Motor neuron (in vitro differentiated cells): ENCODE data around the gene FOXE3. TPM values are rescaled to one million over a fixed set of nuclear protein-coding genes. Genes with fewer than 3 reads are reported as not detected.
A peak's percentile ranks its signal among the peaks of the same experiment; 100 is the strongest.

ENCODE experiments used
- ATAC-seq, 8 experiments: fragments of 200-7000 bp; cut with Tn5 transposase; replicated peaks in 6 of 8; 2 replicates each; pipeline ENCODE4 v1.8.0; 2021; ENCODE audit warnings: mild to moderate bottlenecking in 8 of 8, moderate library complexity in 8 of 8
- H3K27ac ChIP-seq, 2 donors: fragments of 250-450 bp; sonication (Bioruptor Pico); 2 replicates each; pipeline ENCODE4 v1.9.0; 2021; ENCODE audit warnings: antibody characterized with exemption in 2 of 2, mild to moderate bottlenecking in 2 of 2, moderate library complexity in 1 of 2
- H3K4me1 ChIP-seq, 2 donors: fragments of 250-450 bp; sonication (Bioruptor Pico); replicated peaks in 1 of 2; 2 replicates each; pipeline ENCODE4 v1.6.1; 2021; ENCODE audit warnings: antibody characterized with exemption in 2 of 2, mild to moderate bottlenecking in 2 of 2, moderate library complexity in 1 of 2
- H3K4me3 ChIP-seq, 5 donors: fragments of 250-450 bp; sonication (Bioruptor Pico); 2 replicates each; pipeline ENCODE4 v1.9.0; 2021; ENCODE audit warnings: antibody characterized with exemption in 5 of 5, mild to moderate bottlenecking in 5 of 5, moderate library complexity in 4 of 5
- WGBS, 10 experiments: fragments of 450-650 bp; shearing (Covaris generic); methylation state at CpG; one replicate each; pipeline ENCODE4 v1.0.0; 2022; 5-methylcytosine and 5-hydroxymethylcytosine counted together
- in situ Hi-C, 9 experiments: fragments of 400-800 bp; cut with MboI; loops; one replicate each; pipeline ENCODE4 v1.15.0; 2021; ENCODE audit warnings: low sequenced_read_pairs in 9 of 9, low pct_unique_long_range_greater_than_20kb in 2 of 9; ENCODE audit not compliant: unreplicated experiment in 9 of 9
- total RNA-seq, 8 experiments: library from RNA; unstranded; fragments of 300-600 nt; gene quantifications; 2 replicates each; pipeline versions ENCODE4 v1.2.3 to v1.2.4, GENCODE V29; 2022

Gene FOXE3
- total RNA-seq, 8 experiments from 2014 or later: 0.05 to 1.4 (median 0.18) TPM; not detected in 1

DNA sequence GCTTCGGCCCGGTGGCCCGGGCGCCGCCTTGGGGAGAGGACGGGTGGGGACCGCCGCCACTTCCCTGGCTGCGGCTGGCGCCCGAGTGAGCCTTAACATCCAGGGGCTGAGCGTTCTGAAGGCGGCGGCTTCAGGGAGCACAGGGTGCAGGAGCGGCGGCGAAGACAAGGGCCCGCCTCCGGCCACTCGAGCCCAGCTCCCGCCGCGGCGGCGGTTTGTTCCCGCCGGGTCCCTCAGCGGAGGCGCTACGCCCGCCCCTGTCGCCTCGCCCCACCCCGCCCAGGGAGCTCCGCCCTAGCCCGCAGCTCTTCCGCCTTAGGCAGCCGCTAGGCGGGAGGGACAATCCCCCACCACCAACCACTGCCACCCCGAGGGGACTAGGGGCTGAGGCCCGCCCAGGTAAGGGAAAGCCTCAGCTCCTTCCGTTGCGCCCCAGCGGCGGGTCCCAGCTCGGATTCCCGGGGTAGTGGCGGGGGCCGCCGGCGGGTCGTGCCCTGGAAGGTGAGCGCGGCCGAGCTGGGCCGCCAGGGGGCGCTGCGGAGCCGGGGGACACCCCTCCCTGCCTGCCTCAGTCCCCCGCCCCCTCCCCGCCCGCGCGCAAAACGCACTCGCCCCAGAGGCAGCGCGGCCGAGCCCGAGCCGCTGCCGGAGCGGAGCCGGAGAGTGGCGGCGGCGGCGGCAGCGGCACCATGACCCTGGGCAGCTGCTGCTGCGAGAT, 21.5 kb downstream of the FOXE3 start, which contains the start of gene FOXD2:
Gene FOXD2, plus strand, starts transcription at position 598 of the 718 bp plus-strand sequence. Its CDS starts 92 bp downstream, at position 690.
- Histone ChIP-seq H3K4me3 (peak within 1 kb of the TSS; percentile 21 to 61 (median 47)), H3K27ac (no peak within 1 kb of the TSS), H3K4me1 (peaks cover 2 to 17% of the 10 kb centered on the region in 2 donors)
- in situ Hi-C loops: loop anchor here in 5 of 9 experiments (5.0 to 25.0 kb wide), 5 partner anchors 250 to 287 kb away; partner anchors contain the start of gene PDZK1IP1 (in 1 of the 5)
- peak; percentile 74 to 90 (median 86) for ATAC-seq
- 0 to 2% (median 0%) methylated on average over 1 to 9 of the region's 80 CpGs; no CpG with 5 or more reads in 7 of the 10 experiments for WGBS, 10 experiments

DNA sequence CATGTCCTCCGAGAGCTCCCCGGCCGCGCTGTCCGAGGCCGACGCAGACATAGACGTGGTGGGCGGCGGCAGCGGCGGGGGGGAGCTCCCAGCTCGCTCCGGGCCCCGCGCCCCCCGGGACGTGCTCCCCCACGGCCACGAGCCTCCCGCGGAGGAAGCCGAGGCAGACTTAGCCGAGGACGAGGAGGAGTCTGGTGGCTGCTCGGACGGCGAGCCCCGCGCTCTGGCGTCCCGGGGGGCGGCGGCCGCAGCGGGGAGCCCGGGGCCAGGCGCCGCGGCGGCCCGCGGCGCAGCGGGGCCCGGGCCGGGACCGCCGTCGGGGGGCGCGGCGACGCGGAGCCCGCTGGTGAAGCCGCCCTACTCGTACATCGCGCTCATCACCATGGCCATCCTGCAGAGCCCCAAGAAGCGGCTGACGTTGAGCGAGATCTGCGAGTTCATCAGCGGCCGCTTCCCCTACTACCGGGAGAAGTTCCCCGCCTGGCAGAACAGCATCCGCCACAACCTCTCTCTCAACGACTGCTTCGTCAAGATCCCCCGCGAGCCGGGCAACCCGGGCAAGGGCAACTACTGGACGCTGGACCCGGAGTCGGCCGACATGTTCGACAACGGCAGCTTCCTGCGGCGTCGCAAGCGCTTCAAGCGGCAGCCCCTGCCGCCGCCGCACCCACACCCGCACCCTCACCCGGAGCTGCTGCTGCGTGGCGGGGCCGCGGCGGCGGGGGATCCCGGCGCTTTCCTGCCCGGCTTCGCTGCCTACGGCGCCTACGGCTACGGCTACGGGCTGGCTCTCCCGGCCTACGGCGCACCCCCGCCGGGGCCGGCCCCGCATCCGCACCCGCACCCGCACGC, 22.3 kb downstream of the FOXE3 start:
- WGBS, 10 experiments: 0 to 4% (median 0%) methylated on average over 1 to 32 of the region's 117 CpGs; no CpG with 5 or more reads in 6 of the 10 experiments
- Histone ChIP-seq H3K27ac (no peak overlapping the region), H3K4me1 (peaks cover 2 to 16% of the 10 kb centered on the region in 2 donors), H3K4me3 (peak overlapping the region; percentile 21 to 61 (median 47))
- in situ Hi-C loops: loop anchor here in 5 of 9 experiments (5.0 to 25.0 kb wide), 5 partner anchors 251 to 286 kb away; partner anchors contain the start of gene PDZK1IP1 (in 1 of the 5)
- ATAC-seq: no peak

DNA sequence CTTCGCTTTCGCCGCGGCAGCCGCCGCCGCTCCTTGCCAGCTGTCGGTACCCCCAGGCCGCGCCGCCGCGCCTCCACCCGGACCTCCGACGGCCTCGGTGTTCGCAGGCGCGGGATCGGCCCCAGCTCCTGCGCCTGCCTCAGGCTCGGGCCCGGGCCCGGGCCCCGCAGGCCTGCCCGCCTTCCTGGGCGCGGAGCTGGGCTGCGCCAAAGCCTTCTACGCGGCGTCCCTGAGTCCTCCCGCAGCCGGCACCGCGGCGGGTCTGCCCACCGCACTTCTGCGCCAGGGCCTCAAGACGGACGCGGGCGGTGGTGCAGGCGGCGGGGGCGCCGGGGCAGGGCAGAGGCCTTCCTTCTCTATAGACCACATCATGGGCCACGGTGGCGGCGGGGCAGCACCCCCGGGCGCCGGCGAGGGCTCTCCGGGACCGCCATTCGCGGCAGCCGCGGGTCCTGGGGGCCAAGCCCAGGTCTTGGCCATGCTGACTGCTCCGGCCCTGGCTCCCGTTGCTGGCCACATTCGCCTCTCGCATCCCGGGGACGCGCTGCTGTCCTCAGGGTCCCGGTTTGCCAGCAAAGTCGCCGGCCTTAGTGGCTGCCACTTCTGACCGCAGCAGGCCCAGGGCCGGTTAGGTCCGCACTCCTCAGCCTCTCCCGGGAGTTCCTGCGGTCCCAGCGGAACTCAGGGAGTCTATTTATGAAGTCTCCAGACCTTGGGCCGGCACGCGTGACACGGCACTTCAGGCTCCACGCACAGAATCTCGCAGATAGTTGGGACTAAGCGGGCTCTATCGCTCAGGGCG, 23.1 kb downstream of the FOXE3 start:
- no peak for ATAC-seq
- no peak overlapping the region for H3K27ac ChIP-seq
- WGBS, 10 experiments: 7 to 12% (median 8%) methylated on average over 9 to 43 of the region's 86 CpGs; no CpG with 5 or more reads in 7 of the 10 experiments
- in situ Hi-C loops: loop anchor here in 5 of 9 experiments (5.0 to 25.0 kb wide), 5 partner anchors 252 to 286 kb away; partner anchors contain the start of gene PDZK1IP1 (in 1 of the 5)
- H3K4me1 ChIP-seq: peaks cover 0 to 16% of the 10 kb centered on the region in 2 donors
- H3K4me3 ChIP-seq: no peak overlapping the region

DNA sequence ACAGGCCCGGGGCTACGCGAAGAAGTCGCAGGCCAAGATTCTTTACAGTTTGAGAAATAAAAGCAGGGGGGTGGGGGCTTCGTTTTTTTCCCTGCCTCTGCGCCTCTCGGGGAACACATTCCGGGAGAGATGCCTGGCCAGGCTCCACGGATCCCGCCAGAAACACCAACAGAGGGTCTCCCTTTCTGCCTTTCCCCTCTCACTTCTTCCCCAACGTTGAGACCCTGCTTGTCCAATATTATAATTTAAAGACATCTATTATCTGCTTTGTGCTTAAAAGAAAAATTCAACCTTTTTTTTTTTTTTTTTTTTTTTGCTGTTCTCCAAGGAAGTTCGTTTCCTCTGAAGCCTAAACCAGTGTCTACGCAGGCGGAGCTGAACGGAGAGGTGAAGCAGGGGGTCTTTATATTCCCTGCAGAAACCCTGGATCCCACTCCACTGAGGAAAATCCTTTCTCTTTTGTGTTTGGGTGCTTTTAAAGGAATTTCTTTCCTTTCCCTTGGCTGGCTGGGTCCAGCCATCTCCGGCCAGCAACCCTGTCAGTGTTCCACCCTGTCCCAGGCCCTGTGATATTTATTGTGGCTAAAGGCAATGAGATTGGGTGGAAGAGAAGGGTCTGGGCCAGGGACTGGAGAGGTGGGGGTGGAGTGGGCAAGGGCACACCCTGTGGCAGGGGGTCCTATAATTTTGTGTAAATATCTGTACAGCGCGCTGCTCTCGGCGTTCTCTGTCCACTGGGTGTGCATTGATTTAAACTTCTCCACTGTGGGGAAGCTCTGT, 23.9 kb downstream of the FOXE3 start:
- Histone ChIP-seq H3K4me1 (peaks cover 4 to 18% of the 10 kb centered on the region in 2 donors), H3K4me3 (no peak overlapping the region), H3K27ac (no peak overlapping the region)
- in situ Hi-C loops: loop anchor here in 6 of 9 experiments (5.0 to 25.0 kb wide), 5 partner anchors 253 to 285 kb away; partner anchors contain the start of gene PDZK1IP1 (in 1 of the 6)
- no peak for ATAC-seq
- WGBS, 10 experiments: 29 to 100% (median 37%) methylated on average over 3 to 11 of the region's 20 CpGs; no CpG with 5 or more reads in 2 of the 10 experiments

DNA sequence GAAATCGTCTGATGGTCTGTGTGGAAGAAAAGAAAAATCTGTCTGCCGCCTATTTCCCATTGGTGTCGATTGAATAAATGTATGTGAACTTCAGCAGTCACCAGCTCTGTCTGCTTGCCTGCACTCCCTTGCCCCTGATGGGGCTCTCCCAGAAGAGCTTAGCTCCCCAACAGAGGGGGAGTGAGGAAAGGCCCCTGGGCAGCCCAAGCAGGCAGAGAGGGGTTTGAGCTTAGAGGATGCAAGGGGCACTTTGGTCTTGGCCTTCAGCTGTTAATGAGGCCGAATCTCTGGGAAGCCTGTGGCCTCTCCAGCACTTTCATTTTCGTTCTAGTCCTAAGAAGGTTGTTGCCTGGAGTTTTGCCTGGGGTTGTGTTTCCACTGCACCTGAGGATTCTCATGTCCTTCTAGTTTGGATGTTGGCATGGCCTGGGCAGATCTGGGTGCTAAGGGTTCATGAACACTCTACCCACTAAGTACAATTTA, 24.6 kb downstream of the FOXE3 start:
- WGBS, 10 experiments: 0 to 43% (median 20%) methylated on average over 1 to 5 of the region's 5 CpGs; no CpG with 5 or more reads in 3 of the 10 experiments
- Histone ChIP-seq H3K4me3 (no peak overlapping the region), H3K27ac (no peak overlapping the region), H3K4me1 (peaks cover 4 to 20% of the 10 kb centered on the region in 2 donors)
- no peak for ATAC-seq
- in situ Hi-C loops: loop anchor here in 2 of 9 experiments (10.0 to 25.0 kb wide), 2 partner anchors 253 to 264 kb away; partner anchors contain the start of gene PDZK1IP1 (in 1 of the 2)

DNA sequence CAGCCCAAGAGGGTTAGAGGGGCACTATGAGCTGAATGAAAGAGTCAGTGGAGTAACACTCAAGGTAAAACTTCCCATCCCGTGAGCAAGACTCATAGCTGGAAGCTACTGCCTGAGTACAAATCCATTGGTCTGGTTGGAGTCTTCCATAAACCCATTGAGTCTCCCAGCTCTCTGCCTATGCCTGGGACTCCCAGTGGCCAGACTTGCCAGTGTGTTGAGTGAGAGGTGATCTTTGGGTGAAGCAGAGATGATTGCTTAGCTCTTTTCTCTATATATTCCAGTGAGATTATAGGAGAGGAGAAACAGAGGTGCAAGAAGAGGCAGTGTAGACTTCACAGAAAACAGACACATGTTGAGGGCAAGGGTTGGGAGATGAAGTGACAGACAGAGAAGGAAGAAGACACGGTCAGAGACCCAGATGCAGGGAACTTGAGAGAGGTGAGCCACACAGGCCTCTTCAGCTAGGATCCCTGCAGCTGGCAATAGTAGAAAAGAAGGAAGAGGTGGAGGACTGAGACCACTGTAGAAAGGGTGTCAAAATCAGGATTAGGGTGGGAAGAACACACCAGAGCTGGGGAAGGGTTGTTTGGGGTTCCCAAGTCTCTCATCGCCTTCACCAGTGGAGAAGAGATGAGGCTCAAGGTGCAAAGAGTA, 25.5 kb downstream of the FOXE3 start:
- ATAC-seq: no peak

DNA sequence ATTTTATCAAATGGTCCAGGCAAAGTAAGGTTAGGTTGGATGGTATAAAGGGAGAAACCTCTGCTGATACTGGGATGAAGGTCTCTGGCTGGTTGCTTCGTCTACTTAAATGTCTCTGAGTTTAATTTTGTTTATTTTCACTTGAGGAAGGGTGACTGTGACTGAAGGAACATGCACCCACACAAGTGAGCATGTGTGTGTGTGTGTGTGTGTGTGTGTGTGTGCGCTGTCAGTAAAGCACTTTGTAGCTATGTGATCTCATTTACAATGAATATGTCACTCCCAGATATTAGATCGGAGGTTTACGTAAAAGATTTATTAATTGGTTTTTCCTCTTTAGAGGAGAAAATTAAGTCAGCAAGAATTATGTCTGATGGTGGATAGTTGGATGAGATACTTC, 26.1 kb downstream of the FOXE3 start:
- Histone ChIP-seq H3K27ac (no peak overlapping the region), H3K4me1 (peaks cover 4 to 15% of the 10 kb centered on the region in 2 donors), H3K4me3 (no peak overlapping the region)
- in situ Hi-C loops: loop anchor here in 2 of 9 experiments (10.0 to 25.0 kb wide), 2 partner anchors 255 to 263 kb away; partner anchors contain the start of gene PDZK1IP1 (in 1 of the 2)
- ATAC-seq: no peak
- WGBS, 10 experiments: 50 to 100% (median 76%) methylated on average over 1 to 4 of the region's 4 CpGs

More for the DNA sequence above, 25.5 kb downstream of the FOXE3 start:
- in situ Hi-C loops: loop anchor here in 2 of 9 experiments (10.0 to 25.0 kb wide), 2 partner anchors 254 to 263 kb away; partner anchors contain the start of gene PDZK1IP1 (in 1 of the 2)
- H3K27ac ChIP-seq: no peak overlapping the region
- H3K4me1 ChIP-seq: peaks cover 4 to 20% of the 10 kb centered on the region in 2 donors
- 40 to 67% (median 57%) methylated on average over 1 to 3 of the region's 3 CpGs; no CpG with 5 or more reads in 5 of the 10 experiments for WGBS, 10 experiments
- H3K4me3 ChIP-seq: no peak overlapping the region

DNA sequence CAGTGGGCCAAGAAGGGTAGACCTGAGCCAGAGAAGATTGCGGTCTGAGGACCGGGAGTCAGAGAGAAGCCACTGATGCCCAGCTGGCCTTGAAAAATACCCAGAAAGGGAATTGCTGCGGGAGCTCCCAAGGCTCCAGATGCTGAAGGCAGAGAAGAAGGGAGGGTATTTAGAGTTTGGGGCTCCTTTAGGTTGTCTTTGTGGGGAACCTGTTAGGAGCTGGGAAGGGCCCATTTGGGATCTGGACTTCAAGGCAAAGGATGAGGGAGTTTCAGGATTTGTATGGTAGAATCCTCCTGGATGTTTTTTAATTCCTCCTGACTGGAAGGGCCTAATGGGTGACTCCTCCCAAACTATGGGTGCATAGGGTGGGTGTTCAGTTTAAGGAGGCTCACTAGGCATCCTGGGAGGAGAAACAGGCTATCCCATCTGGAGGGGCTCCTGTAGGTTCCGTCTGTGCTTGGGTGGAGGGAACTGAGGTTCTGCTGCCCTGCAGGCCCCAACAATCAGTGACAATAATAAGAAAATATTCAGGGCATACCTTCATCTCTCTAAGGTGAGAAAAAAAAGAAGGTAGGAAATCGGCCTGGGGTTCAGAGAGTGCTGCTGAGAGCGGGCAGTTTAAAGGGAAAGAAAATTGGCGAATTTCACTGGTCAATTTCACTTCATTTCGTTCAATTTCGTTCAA, 26.9 kb downstream of the FOXE3 start:
- 0 to 48% (median 21%) methylated on average over 1 to 9 of the region's 9 CpGs; no CpG with 5 or more reads in 2 of the 10 experiments for WGBS, 10 experiments
- Histone ChIP-seq H3K4me1 (peaks cover 4 to 15% of the 10 kb centered on the region in 2 donors), H3K27ac (no peak overlapping the region), H3K4me3 (no peak overlapping the region)
- no peak for ATAC-seq
- in situ Hi-C loops: loop anchor here in 2 of 9 experiments (10.0 to 25.0 kb wide), 2 partner anchors 256 to 262 kb away; partner anchors contain the start of gene PDZK1IP1 (in 1 of the 2)

DNA sequence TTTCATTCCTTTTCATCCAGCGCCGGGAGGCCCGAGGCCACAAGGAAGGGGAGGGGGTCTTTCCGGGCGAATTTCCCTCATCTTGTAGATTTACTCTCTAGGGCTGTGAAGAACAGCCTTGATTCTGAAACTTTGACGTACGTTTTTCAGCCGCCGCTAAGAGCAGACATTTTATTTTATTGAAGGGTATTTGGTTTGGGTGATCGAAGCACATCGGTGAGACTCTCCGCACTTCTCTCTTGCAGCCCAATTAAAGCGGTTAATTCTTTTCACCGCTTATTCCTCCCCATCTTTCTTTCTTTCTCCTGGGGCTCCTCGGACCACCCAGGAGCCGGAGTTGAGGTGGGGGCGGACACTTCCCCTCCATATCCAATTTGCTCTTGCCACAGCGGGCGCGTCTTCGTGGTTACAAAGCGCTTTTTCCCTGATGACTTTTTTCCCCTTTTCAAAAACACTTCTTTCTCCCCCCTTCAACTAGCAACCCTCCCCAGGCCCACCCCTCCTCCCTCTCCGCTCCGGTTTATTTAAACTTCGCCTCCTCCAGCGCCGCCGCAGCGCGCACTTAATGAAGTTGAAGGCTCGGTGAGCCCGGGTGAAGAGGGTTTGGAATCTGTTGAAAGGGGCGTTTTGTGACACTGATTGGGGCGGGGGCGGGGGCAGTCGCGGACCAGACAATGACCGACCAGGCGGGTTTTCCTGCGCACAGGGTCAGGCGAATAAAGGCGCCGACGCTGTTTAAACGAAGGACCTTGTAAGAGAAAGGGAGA, 27.6 kb downstream of the FOXE3 start:
- in situ Hi-C loops: loop anchor here in 2 of 9 experiments (10.0 to 25.0 kb wide), 2 partner anchors 256 to 261 kb away; partner anchors contain the start of gene PDZK1IP1 (in 1 of the 2)
- H3K4me3 ChIP-seq: no peak overlapping the region
- WGBS, 10 experiments: 1 to 69% (median 6%) methylated on average over 2 to 28 of the region's 45 CpGs; no CpG with 5 or more reads in 2 of the 10 experiments
- peaks cover 4 to 15% of the 10 kb centered on the region in 2 donors for H3K4me1 ChIP-seq
- no peak for ATAC-seq
- H3K27ac ChIP-seq: no peak overlapping the region

DNA sequence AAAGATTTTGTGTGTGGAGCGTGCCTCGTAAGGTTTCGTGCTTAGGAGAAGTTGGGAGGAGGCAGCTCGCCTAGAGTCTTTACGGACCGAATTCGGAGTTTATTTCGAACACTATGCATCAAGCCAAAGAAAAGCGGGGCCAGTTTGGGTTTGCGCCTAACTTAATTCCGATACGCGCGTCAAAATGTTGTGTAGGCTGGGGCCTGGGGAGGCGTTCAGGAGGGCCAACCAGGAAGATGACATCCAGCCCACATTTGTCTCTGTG, 28.1 kb downstream of the FOXE3 start:
- 0 to 41% (median 3%) methylated on average over 3 to 15 of the region's 15 CpGs; no CpG with 5 or more reads in 3 of the 10 experiments for WGBS, 10 experiments
- H3K27ac ChIP-seq: no peak overlapping the region
- in situ Hi-C loops: loop anchor here in 2 of 9 experiments (10.0 to 25.0 kb wide), 2 partner anchors 257 to 261 kb away; partner anchors contain the start of gene PDZK1IP1 (in 1 of the 2)
- H3K4me3 ChIP-seq: no peak overlapping the region
- peaks cover 4 to 15% of the 10 kb centered on the region in 2 donors for H3K4me1 ChIP-seq
- ATAC-seq: peak in 2 of 8 experiments; percentile 6 to 9
